AG10803 (cell line): ENCODE data around the gene RIN1.

Experiments used
- DNase-seq: peaks from one replicate; pipeline ENCODE4 v3.0.0; 2010; ENCODE audit warnings: low read depth
- H3K4me3 ChIP-seq: 2 replicates; pipeline ENCODE4 v1.5.1; 2011; ENCODE audit warnings: mild to moderate bottlenecking, low read length, control low read depth
- TF ChIP-seq, protein P1 (sequence below): conservative IDR thresholded peaks from 2 replicates; pipeline ENCODE4 v1.5.1; 2011; ENCODE audit warnings: mild to moderate bottlenecking, low read length, control low read depth, inconsistent platforms

The RIN1 gene

DNA sequence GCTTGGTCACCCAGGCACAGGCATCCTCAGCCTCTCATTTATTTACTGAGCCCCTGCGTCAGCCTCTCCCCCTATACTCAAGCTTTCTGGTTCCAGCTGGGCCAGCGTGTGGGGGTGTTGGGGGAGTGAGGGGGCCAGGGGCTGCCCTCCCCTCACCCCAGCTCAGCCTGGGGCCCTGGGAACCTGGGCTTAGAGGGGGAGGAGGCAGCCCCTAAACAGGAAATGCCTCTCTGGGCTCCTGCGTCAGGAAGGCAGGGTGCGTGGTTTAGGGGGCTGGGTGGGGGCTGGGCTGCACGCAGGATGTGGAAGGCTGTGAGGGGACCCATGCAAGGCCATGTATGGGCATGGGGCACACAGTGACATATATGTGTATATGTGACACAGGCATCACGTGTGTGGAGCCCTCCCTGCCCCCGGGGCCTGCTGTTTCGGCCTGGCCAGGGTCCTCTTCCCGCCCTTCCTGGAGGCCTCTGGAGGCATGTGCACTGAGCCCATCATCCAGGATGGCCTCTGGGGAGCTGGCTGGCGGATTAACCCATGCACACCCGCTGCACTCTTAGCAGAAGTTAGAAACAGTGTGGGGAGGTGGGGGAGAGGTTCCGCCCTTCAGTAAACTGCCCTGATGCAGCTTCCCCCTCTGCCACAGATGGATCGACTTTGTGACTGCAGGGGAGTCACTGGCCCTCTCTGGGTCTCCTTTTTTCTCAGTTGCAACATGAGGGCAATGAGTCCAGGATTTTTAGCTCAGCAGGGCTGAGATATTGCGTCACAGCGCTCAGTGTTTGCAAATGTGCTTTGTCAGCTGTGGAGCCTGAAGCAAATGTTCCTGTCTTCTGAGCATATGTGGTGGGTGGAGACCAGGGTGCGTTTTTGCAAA, 18.3 kb downstream of the RIN1 start:
- peak; percentile 89 for DNase-seq
- peak overlapping the region; percentile 93 for H3K4me3 ChIP-seq
- TF ChIP-seq, protein P1, sequence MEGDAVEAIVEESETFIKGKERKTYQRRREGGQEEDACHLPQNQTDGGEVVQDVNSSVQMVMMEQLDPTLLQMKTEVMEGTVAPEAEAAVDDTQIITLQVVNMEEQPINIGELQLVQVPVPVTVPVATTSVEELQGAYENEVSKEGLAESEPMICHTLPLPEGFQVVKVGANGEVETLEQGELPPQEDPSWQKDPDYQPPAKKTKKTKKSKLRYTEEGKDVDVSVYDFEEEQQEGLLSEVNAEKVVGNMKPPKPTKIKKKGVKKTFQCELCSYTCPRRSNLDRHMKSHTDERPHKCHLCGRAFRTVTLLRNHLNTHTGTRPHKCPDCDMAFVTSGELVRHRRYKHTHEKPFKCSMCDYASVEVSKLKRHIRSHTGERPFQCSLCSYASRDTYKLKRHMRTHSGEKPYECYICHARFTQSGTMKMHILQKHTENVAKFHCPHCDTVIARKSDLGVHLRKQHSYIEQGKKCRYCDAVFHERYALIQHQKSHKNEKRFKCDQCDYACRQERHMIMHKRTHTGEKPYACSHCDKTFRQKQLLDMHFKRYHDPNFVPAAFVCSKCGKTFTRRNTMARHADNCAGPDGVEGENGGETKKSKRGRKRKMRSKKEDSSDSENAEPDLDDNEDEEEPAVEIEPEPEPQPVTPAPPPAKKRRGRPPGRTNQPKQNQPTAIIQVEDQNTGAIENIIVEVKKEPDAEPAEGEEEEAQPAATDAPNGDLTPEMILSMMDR: no peak

DNA sequence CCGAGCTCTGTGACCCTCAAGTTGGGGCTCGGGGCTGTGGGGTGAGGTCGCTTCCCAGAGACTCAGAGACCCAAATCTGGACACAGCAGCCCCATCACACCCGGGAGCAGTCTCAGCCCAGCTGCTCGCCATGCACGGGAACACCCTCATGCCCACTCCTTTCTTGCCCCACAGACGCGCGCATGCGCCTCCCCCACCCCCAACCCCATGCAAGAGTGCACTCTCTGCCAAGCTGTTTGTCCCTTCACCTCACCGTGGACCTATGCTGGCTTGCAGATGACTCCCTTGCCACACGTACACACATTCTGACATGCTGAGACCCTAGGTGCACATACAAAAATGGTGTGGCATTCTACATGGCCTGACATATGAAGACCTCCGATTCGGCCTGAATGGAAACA, 18.9 kb downstream of the RIN1 start:
- TF ChIP-seq, protein P1: no peak
- DNase-seq: peak; percentile 76
- H3K4me3 ChIP-seq: peak overlapping the region; percentile 93

DNA sequence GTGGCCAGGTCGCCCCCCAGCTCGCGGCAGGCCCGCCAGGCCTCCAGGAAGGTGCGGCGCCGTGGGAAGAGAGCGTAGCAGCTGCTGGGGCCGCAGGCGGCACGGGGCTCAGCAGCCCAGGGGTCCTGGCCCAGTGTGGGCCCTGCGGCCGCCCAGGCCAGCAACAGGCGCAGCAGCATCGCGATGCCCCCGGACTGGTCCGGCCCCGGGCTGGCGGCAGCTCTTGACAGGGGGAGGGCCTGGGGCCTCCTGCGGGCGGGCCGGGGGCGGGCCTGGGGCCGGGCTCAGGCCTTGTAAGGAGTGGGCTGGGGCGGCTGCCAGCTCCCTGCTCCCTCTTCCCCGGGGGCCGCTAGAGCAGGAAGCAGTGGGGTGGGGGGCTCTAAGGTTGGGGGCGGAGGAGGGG, 19.4 kb downstream of the RIN1 start, which contains the start of gene CD248:
CD248 (minus strand) TSS at position 196 of the 403 bp plus-strand sequence; CDS start at position 179, 17 bp downstream.
- DNase-seq: peak; percentile 84
- H3K4me3 ChIP-seq: peak within 1 kb of the TSS; percentile 93
- TF ChIP-seq, protein P1: no peak

DNA sequence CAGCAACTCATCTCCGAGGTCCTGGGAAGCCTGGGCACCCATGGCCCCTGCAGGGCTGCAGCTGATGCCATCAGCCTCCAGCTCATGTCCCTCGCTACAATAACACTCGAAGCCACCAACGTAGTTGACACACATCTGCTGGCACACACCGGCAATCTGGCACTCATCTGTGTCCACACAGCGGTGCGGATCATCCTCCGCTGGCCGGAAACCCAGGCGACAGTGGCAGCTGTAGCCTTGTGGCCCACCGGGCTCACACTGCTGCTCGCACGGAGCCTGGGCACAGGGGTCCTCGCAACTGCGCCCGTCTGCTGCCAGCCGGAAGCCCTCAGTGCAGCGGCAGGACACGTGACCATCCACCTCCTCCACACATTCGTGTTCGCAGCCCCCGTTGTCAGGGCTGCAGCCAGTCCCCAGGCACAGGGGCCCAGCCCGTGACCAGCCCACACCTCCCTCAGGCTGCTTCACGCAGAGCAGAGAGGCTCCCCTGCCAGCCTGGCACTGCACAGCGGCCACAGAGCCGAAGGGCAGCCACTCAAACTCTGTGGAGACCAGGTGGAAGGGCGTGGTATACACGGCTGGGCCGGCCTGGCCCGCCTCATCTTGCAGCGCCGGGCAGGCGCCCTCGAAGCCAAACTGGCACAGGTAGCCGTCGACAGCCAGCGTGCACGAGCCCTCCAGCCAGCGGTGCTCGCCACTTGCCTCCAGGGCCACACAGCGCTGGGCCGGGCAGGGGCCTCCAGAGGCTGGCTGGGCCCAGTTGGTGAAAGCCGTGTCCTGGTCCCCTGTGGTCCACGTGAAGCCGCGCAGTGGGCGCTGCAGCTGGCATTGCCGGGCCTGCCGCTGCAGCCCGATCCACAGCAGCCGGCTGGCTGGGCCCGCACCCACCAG, 20.1 kb downstream of the RIN1 start:
- DNase-seq: no peak
- TF ChIP-seq, protein P1: no peak
- H3K4me3 ChIP-seq: peak overlapping the region; percentile 93

DNA sequence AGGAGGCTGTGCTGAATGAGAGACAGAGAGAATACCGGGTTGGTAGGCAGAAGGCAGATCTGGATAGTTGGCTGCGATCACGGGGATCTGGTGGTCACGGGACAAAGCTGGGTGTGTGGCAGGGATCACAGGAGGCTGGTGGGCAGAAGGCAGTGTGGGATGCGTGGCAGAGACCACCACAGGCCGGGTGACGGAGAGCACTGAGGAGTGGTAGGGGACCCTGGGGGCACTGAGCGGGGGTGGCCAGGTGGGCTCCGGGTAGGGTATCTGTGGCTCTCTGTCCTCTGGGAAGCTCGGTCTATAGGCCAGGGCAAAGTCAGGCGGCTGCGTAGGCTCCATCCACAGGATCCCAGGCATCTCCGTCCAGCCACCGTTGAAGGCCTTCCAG, 20.7 kb downstream of the RIN1 start:
- TF ChIP-seq, protein P1: no peak
- H3K4me3 ChIP-seq: peak overlapping the region; percentile 93
- DNase-seq: no peak

DNA sequence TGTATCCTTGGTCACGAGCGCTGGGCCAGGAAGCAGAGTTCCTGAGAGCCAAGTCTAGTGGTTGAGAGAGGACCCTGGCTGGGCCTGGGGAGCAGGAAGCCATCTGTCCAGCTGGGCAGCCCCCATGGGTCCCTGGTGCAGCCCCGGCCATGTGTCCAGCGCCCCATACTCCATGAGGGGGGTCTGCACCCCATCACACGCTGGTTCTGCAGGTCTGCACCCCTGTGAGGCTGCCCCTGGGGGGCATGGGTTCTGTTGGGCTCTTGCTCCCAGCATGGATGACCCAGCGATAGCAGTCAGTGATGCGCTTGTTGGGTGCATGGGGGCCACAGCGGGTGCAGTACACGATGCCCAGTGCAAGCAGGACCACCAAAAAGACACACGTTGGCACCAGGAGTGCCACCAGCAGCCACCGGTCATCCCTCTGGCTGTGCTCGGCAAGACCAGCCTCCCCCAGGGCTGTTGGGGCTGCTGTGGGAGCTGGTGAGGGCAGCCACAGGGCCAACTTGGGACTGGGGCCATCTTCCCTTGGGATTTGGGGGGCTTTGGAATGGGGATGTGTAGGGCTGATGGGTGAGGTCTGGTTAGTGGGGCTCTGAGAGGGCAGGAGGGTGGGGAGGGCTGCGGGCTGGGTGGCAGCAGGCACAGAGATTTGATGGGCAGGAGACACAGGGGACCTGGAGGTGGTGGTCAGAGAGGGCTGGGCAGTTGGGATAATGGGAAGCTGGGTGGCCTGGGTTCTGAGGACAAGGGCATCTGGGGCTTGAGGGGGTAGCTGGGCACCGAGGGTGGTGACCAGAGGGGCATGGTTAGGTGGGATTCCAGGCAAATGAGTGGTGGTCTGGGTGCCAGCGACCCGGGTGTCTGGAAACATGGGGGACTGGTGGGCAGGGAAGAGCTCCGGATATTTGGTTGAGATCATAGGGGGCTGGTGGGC, 21.4 kb downstream of the RIN1 start:
- DNase-seq: no peak
- H3K4me3 ChIP-seq: peak overlapping the region; percentile 93
- TF ChIP-seq, protein P1: no peak
